AG04450 (cell line): ENCODE data around the gene CFAP20. TPM values are rescaled to one million over a fixed set of nuclear protein-coding genes. Genes with fewer than 3 reads are reported as not detected.
A peak's percentile ranks its signal among the peaks of the same experiment; 100 is the strongest.

ENCODE experiments used
- CTCF ChIA-PET: fragments of 300-600, 350-600 bp; formaldehyde crosslinking; extraction: SDS; loops from one replicate; lab custom pipeline; 2022; ENCODE audit warnings: antibody characterized with exemption, inconsistent platforms; lab: Charles Lee
- POLR2A ChIA-PET: fragments of 350-600 bp; formaldehyde crosslinking; extraction: SDS; loops from one replicate; lab custom pipeline; 2021; ENCODE audit warnings: antibody characterized with exemption, inconsistent platforms; lab: Yijun Ruan, JAX
- DNase-seq: peaks from one replicate; pipeline ENCODE4 v3.0.0-alpha.2; 2011; ENCODE audit warnings: low read depth, low spot score
- H3K27ac ChIP-seq: one replicate; pipeline ENCODE4 v1.5.1; 2012; ENCODE audit warnings: low read depth, low read length, control low read depth
- H3K27me3 ChIP-seq: one replicate; pipeline ENCODE4 v1.6.0; 2012; ENCODE audit warnings: low read length; ENCODE audit not compliant: control insufficient read depth, insufficient read depth
- H3K4me3 ChIP-seq: 2 replicates; pipeline ENCODE4 v1.5.1; 2011; ENCODE audit warnings: mild to moderate bottlenecking, low read depth, low read length, control low read depth
- H3K9me3 ChIP-seq: 2 replicates; pipeline ENCODE4 v1.5.1; 2012; ENCODE audit warnings: low read length; ENCODE audit not compliant: control insufficient read depth, insufficient read depth
- polyA plus RNA-seq: library from polyadenylated mRNA; depleted of rRNA; stranded (reverse); fragments of >200 nt; gene quantifications from 2 replicates; pipeline ENCODE4 v1.2.3, GENCODE V29; 2011
- TF ChIP-seq, protein P1 (sequence below): IDR thresholded peaks from 2 replicates; pipeline ENCODE4 v1.5.1; 2011; ENCODE audit warnings: low read depth, low read length, control low read depth, inconsistent platforms

The CFAP20 gene
- polyA plus RNA-seq, 1 experiment, result 35.7 TPM

DNA sequence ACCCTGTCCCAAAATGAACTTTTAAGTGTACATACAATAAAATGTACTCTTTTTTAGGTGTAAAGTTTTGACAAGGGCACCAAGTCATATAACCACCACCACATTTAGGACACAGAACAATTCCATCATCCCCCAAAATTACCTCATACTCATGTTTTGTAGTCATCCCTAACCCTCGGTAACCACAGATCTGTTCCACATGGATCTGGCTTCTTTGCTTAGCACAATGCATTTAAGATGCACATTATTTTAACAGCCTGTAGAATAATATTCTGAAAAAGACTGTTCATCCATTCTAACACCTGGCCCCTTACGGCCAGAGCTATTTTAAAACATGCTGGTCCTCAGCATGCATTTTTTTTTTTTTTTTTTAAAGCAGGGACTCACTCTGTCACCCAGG lies 25.2 kb upstream of the CFAP20 start:
- H3K27ac ChIP-seq, result no peak overlapping the region
- CTCF ChIA-PET, result interaction anchor here (1.1 kb wide), 1 partner anchor 154 kb away, joined by 3 read pairs; the partner anchor contains the start of gene ZNF319
- H3K4me3 ChIP-seq, result no peak overlapping the region
- H3K27me3 ChIP-seq, result no peaks in the 10 kb centered on the region
- TF ChIP-seq, protein P1, sequence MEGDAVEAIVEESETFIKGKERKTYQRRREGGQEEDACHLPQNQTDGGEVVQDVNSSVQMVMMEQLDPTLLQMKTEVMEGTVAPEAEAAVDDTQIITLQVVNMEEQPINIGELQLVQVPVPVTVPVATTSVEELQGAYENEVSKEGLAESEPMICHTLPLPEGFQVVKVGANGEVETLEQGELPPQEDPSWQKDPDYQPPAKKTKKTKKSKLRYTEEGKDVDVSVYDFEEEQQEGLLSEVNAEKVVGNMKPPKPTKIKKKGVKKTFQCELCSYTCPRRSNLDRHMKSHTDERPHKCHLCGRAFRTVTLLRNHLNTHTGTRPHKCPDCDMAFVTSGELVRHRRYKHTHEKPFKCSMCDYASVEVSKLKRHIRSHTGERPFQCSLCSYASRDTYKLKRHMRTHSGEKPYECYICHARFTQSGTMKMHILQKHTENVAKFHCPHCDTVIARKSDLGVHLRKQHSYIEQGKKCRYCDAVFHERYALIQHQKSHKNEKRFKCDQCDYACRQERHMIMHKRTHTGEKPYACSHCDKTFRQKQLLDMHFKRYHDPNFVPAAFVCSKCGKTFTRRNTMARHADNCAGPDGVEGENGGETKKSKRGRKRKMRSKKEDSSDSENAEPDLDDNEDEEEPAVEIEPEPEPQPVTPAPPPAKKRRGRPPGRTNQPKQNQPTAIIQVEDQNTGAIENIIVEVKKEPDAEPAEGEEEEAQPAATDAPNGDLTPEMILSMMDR, result no peak
- POLR2A ChIA-PET, result no interaction called here
- no peak for DNase-seq
- no peaks in the 10 kb centered on the region for H3K9me3 ChIP-seq

DNA sequence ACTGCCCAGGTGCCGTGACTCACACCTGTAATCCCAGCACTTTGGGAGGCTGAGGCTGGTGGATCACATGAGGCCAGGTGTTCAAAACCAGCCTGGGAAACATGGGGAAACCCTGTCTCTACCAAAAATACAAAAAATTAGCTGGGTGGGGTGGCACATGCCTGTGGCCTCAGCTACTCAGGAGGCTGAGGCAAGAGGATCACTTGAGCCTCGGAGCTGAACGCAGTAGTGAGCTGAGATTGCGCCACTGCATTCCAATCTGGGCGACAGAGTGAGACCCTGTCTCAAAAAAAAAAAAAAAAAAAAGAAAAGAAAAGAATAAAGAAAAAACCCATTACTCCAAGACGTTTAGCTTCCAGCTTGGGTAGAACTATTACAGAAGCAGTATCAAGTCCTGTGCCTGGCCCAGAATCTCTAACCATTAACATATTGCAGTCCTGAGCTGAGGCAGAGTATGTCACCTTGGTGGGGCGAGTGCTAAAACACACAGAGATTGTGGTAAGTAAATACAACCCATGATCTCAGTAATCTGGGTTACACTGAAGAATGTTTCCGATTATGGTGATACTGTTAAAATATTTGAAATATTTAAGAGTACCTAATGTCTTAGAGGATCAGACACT lies 23.2 kb upstream of the CFAP20 start:
- Histone ChIP-seq H3K27me3 (no peaks in the 10 kb centered on the region), H3K9me3 (no peaks in the 10 kb centered on the region), H3K4me3 (no peak overlapping the region), H3K27ac (no peak overlapping the region)
- ChIA-PET CTCF (no interaction called here), POLR2A (interaction anchor here (0.7 kb wide), 1 partner anchor 13 kb away, joined by 11 read pairs; no protein-coding TSS in a partner anchor)
- TF ChIP-seq, protein P1, result no peak
- no peak for DNase-seq

DNA sequence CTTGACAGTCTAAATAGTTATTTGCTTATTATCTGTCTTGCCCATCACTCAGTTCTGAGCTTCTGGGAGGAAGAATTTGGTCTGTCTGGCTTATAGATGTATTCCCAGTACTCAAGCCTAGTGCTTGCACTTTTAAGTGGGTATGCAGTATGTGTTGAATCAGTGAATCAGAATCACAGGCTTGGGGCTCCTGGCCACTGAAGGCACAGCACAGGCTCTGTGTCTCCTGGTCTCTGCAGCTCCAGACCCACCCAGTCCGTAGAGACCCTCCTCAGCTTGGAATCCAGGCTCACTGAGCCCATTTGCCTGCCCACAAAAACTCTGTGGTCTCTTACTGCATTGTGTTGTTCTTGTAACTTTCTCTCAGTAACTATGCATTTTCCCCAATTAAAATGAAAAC lies 19.3 kb upstream of the CFAP20 start:
- no peaks in the 10 kb centered on the region for H3K9me3 ChIP-seq
- DNase-seq, result no peak
- CTCF ChIA-PET, result interaction anchor here (0.6 kb wide), 1 partner anchor 165 kb away, joined by 3 read pairs; no protein-coding TSS in a partner anchor
- no peak overlapping the region for H3K4me3 ChIP-seq
- TF ChIP-seq, protein P1, result no peak
- H3K27ac ChIP-seq, result peak overlapping the region; percentile 21
- H3K27me3 ChIP-seq, result peaks cover 2% of the 10 kb centered on the region
- POLR2A ChIA-PET, result no interaction called here

DNA sequence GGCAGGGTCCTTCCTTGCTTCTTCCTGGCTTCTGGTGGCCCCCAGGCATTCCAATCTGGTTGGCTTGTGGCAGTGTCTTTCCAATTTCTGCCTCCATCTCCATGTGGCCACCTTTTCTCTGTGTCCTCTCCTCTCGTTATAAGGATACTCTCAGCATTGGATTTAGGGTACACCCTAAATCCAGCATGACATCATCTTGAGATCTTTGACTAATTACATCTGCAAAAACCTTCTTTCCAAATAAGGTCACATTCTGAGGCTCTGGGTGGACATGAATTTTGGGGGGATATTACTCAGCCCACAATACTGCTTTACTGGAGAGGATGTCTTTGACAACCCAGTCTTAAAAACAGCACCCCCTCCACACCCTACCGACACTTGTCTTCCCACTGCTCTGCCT lies 18.9 kb upstream of the CFAP20 start:
- Histone ChIP-seq H3K27me3 (peaks cover 2% of the 10 kb centered on the region), H3K27ac (no peak overlapping the region), H3K9me3 (no peaks in the 10 kb centered on the region), H3K4me3 (no peak overlapping the region)
- ChIA-PET POLR2A (no interaction called here), CTCF (interaction anchor here (0.6 kb wide), 1 partner anchor 165 kb away, joined by 3 read pairs; no protein-coding TSS in a partner anchor)
- TF ChIP-seq, protein P1, result no peak
- DNase-seq, result no peak

DNA sequence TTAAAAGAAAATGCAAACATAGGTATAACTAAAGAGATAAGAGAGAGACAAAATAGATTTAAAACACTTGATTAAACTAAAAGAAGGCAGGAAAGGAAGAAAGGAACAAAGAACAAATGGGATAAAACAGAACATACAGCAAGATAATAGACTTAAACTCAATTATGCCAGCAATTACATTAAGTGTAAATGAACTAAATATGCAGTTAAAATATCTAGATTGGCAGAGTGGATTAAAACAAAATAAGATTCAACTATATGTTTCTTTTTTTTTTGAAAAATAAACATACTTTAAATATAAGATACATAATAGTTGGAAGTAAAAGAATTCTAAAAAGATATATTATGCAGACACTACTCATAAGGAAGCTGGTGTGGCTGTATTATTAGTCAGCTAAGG lies 9.7 kb upstream of the CFAP20 start:
- TF ChIP-seq, protein P1, result no peak
- Histone ChIP-seq H3K27ac (no peak overlapping the region), H3K9me3 (no peaks in the 10 kb centered on the region), H3K4me3 (no peak overlapping the region), H3K27me3 (no peaks in the 10 kb centered on the region)
- no peak for DNase-seq
- POLR2A ChIA-PET, result no interaction called here
- CTCF ChIA-PET, result no interaction called here
